ENCODE data around the gene CDK10.

DNA sequence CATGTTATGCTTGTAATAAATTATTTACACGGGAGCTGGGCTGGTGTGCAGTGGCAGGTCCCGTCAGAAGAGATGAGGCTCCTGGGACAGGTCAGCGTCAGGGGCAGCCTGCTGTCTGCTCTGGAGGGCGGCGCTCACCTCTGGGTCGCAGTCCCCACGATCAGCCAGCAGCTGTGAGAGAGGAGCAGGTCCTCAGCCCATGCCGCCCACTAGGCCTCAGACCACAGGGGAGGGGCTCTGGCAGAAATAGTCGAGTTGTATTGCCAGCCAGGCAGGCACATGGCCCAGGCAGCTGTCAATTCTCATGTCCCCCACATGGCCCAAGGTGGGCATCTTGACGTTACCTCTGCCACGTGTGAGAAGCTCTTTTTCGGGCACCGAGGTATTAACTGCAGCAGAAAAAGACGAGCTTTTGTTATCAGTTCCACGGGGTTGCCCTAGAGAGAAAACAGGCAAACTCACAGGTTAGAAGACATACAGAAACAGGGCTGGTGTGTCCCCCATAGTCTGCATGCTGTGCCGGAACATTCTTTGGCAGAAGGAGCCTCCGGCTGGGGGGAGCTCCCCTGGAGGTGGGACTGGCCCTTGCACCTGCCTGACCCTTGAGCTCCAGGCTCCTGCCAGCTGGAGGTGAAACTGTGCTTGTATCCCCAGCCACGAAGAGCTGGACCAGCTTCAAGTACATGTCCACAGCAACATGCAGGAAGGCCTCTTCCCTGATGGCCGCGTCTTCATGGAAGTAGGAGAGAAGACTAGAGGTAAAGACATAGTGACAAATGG lies 52.2 kb downstream of the CDK10 start:
- TF ChIP-seq, protein P1, sequence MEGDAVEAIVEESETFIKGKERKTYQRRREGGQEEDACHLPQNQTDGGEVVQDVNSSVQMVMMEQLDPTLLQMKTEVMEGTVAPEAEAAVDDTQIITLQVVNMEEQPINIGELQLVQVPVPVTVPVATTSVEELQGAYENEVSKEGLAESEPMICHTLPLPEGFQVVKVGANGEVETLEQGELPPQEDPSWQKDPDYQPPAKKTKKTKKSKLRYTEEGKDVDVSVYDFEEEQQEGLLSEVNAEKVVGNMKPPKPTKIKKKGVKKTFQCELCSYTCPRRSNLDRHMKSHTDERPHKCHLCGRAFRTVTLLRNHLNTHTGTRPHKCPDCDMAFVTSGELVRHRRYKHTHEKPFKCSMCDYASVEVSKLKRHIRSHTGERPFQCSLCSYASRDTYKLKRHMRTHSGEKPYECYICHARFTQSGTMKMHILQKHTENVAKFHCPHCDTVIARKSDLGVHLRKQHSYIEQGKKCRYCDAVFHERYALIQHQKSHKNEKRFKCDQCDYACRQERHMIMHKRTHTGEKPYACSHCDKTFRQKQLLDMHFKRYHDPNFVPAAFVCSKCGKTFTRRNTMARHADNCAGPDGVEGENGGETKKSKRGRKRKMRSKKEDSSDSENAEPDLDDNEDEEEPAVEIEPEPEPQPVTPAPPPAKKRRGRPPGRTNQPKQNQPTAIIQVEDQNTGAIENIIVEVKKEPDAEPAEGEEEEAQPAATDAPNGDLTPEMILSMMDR (IDR thresholded peaks at IDR 0.05; ENCODE audit: low read length): no peak
- TF ChIP-seq EZH2 (optimal IDR thresholded peaks at IDR 0.05; ENCODE audit: low read depth, low read length) (no peak), EZH2phosphoT487 (IDR thresholded peaks at IDR 0.05; ENCODE audit: low read length) (no peak)
